Posterior cingulate gyrus (tissue), 11 donors: Measurements from ENCODE around the gene CPNE7.
"Not testable (repeated sequence)": the region's sequence is repeated elsewhere in the genome, so short reads cannot be mapped to it uniquely, and the experiment has no call there.

Experiments used
- DNase-seq, 10 donors: peaks; one replicate each; pipeline versions ENCODE4 v3.0.0 to v3.0.0-alpha.2; 2020 to 2021; ENCODE audit warnings: mixed read lengths in 3 of 10
- intact Hi-C: fragments of 100-400 bp; cut with DNase I; formaldehyde crosslinking; loops from one replicate; pipeline ENCODE4 v1.15.1; 2023

CPNE7 gene

DNA sequence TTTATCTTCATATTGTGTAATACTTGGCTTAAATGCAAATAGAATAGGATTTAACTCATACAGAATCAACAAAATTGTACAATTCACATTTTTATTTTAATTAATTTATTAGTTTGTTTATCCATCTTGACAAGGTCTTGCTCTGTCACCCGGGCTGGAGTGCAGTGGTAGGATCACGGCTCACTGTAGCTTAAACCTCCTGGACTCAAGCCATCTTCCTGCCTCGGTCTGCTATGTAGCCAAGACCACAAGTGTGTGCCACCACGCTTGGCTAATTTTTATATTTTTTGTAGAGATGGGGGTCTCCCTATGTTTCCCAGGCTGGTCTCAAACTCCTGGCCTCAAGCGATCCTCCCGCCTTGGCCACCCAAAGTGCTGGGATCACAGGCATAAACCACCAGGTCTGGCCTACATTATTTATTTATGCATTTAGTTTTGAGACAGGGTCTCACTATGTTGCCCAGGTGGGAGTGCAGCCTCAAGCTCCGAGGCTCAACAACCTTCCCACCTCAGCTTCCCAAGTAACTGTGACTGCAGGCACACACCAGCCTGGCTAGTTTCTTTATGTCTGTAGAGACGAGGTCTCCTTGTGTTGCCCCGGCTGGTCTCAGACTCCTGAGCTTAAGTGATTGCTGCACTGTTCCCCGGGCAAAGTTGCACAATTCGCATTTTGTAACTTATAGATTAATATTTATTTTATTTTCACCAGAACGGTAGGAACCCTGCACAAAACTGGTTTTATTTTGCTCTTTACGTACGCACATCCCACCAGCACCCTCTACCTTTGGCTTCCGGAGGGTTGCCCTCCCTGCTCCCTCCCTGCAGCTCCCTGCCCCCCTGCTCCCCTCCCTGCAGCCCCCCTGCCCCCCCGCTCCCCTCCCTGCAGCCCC is 42.8 kb downstream of the CPNE7 start:
- intact Hi-C loops = no loop called here

GRCh38 chr16:89619840-89620239 is 44.3 kb downstream of the CPNE7 start:
- no peak for DNase-seq
- intact Hi-C loops = no loop called here

More for the DNA sequence above, 42.8 kb downstream of the CPNE7 start:
- DNase-seq = no peak

- DNase-seq = no peak
- intact Hi-C loops = no loop called here
Observed at GRCh38 chr16:89620406-89620841, 44.9 kb downstream of the CPNE7 start.

- intact Hi-C loops = no loop called here
- DNase-seq = no peak
Observed at GRCh38 chr16:89621136-89621697, 45.7 kb downstream of the CPNE7 start.

GRCh38 chr16:89621698-89622409 is 46.3 kb downstream of the CPNE7 start:
- DNase-seq = no peak
- intact Hi-C loops = no loop called here

DNA sequence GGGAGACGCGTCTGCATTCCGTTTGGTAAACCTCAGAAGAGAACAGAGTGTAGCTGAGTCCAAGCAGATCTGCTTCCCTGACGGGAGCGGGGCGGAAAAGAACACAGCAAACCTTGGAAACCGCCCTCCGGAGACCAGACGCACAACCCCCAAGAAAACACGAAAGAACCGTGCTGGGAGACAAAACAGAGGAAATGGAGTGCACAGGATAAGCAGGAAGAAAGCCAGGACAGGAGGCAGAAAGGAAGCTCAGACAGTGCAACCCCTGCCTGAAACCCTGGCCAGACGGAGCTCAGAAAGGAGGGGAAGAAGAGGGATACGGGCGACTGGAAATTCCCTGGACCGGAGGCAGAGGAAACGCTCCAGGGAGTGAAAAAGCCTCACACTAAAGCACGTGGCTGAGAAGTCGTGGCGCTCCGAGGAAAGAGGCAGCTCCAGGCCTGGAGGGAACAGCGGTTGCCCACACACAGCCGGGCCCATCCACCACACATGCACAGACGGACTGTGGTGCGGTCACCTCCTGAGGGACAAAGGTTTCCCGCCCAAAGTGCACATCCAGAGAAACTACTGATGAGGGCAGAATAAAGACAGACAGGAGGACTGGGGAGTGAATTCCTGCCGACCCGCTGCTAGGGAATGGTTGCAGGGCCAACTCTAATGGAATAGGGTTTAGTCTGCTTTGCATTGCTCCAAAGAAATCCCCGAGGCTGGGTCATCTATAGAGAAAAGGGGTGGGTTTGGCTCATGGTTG is 48.1 kb downstream of the CPNE7 start:
- intact Hi-C loops = no loop called here

DNA sequence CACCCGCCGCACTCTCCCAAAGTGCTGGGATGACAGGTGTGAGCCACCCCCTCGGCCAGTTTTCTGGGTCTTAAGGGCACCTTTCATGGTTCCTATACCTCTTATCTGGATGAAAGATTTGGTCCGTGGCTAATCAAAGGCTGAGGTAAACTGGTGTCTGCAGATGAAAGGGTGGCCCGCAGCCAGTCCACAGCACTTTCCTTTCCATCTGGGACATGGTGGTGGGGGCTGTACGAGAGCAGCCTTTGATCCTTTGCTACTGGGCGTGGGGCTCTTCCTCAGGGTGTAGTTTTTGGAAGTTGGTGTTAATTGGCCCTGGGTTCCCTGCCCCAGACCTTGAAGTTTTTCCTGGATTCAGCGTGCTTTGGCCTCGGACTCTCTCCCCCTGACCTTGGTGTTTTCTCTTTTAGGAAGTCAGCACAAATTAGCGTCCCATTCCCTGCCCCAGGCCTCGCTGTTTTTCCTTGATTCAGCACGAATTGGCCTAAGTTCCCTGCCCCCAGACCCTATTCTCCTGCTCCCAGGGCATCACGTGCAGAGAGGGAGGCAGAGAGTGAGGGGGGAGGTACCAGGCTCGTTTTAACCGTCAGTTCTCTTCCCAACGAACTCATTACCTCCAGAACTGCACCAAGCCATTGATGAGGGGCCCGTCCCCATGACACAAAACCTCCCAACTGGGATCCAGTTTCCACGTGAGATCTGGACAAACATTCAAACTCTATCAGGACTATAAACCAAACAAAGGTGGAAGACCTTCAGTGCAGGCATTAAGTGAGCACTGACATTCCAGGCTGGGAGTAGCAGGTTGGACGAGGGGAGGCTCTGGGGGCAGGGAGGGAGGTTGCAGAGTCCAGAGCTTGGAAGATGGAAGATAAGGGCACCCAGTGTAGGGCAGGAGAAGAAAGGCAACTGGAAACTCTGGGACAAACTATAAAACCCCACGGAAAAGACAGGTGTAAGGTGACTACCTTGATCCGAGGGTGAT is 49.5 kb downstream of the CPNE7 start:
- intact Hi-C loops = no loop called here
- no peak for DNase-seq

More for the DNA sequence above, 48.1 kb downstream of the CPNE7 start:
- DNase-seq = no peak

DNA sequence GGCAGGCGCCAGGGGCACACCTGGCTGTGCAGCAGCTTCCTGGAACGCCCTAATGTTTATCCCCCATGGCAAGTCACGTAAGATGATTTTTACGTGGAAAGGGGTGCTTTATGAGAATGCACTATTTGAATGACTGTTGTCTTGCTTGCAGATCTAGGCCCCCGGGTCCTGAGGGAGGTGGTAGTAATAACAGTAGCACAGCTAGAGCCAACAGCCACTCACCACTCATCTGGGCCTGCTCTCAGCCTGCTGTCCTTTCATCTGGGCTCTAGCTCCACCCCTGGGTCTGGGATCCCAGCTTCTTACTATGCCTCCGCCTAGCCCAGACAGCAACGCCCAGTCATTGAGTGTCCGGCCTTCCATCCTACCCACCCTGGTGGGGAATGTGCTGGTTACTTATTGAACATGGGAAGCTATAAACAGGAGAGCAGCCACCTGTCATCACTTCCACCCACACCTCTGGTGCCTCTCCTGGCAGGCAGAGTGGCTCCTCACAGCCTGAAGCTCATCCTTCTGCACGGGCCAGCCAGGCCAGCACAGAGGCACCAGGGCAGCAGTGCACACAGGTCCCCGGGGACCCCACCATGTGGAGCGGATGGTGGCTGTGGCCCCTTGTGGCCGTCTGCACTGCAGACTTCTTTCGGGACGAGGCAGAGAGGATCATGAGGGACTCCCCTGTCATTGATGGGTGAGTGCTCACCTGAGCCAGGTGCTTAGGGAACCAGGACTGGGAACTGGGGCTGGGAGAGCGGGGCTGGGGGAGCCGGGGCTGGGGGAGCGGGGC is 54.5 kb downstream of the CPNE7 start:
- intact Hi-C loops = no loop called here

GRCh38 chr16:89633064-89633631 is 57.6 kb downstream of the CPNE7 start:
- no peak for DNase-seq

More for the DNA sequence above, 54.5 kb downstream of the CPNE7 start:
- no peak for DNase-seq

GRCh38 chr16:89634463-89635385 is 59.2 kb downstream of the CPNE7 start:
- intact Hi-C loops, DNase-seq: not testable (repeated sequence)

More at GRCh38 chr16:89633064-89633631, 57.6 kb downstream of the CPNE7 start:
- intact Hi-C loops = no loop called here

- DNase-seq = no peak
- intact Hi-C loops = no loop called here
Observed at GRCh38 chr16:89636663-89637062, 61.1 kb downstream of the CPNE7 start.

GRCh38 chr16:89637379-89637778 is 61.8 kb downstream of the CPNE7 start:
- DNase-seq = no peak
- intact Hi-C loops = no loop called here

GRCh38 chr16:89638455-89638854 is 62.9 kb downstream of the CPNE7 start:
- intact Hi-C loops = no loop called here
- no peak for DNase-seq

DNA sequence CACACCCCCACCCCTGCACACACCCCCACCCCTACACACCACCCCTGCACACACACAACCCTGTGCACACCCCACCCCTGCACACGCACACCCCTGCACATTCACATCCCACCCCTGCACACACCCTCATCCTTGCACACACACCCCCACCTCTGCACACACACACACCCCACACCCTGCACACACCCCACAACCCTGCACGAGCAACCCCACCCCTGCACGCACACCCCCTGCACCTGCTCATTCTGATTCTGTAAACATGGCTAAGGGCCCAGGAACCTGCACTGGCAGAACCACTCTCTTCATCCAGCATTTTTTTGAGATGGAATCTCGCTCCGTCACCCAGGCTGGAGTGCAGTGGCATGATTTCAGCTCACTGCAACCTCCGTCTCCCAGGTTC is 63.8 kb downstream of the CPNE7 start:
- no peak for DNase-seq
- intact Hi-C loops = no loop called here

DNA sequence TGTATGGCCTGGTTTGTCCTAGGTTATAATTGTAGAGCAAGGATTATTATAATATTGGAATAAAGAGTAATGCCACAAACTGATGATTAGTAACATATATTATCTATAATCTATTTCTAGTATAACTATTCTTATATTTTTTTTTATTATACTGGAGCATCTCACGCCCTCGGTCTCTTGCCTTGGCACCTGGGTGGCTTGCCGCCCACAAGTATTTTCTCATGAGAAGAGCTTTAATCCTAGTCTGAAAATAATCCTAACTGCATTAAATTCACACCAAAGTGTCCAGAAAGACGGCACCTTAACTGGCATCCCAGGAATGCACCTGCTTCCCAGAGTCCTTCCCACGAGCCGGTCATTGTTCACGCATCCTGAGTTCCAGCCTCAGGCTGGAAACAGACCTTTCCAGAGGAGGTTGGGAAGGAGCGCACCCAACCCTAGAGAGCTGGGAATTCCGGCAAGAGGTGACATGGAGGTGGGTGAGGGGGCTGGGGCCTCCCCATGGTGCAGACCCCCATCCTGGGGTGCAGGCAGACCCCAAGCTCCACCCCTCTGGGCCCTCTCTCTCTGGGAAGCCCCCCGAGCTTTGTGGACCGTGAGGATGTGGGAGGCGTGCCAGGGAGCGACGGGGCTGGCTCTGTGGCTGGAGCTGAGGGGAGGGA is 66.0 kb downstream of the CPNE7 start:
- intact Hi-C loops = loop anchor here (10.0 kb wide), 1 partner anchor 77 kb away; the partner anchor contains the start of gene RPL13
- DNase-seq = no peak

DNA sequence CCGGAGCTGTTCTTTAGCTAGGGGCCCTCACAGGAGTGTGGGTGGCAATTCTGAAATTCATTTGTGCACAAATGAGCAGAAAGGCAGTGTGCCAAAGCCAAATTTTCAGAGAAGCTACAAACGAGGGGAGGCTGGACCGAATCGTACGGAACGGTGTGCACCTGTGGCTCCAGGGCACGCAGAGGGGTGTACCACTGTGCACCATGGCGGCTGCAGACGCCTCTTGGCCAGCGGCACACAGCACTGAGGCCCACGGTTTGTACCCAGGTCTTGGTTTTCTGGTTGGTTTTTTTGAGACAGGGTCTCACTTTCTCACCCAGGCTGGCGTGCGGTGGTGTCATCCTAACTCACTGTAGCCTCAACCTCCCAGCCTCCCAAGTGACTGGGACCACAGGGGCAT is 67.0 kb downstream of the CPNE7 start:
- no peak for DNase-seq
- intact Hi-C loops = loop anchor here (10.0 kb wide), 1 partner anchor 78 kb away; the partner anchor contains the start of gene RPL13
